ENCODE data around the gene NLRP1.

GRCh38 chr17:5513628-5514027 lies 70.7 kb downstream of the NLRP1 start:
- no peak for TF ChIP-seq POLR2A (IDR thresholded peaks at IDR 0.05)
- TF ChIP-seq CTCF (IDR thresholded peaks at IDR 0.05): no peak
